Skeletal muscle cell (primary cell): Measurements from ENCODE around the gene CRELD2.

Experiments used
- DNase-seq: peaks from one replicate; pipeline ENCODE4 v3.0.0-alpha.2; 2010; ENCODE audit warnings: low read depth
- H3K4me3 ChIP-seq: 2 replicates; pipeline ENCODE4 v1.5.1; 2011; ENCODE audit warnings: low read depth, mild to moderate bottlenecking, control low read depth, low read length, moderate library complexity

The CRELD2 gene

GRCh38 chr22:49909476-49910205, 8.8 kb upstream of the CRELD2 start:
- H3K4me3 ChIP-seq: no peak overlapping the region
- DNase-seq: no peak

DNA sequence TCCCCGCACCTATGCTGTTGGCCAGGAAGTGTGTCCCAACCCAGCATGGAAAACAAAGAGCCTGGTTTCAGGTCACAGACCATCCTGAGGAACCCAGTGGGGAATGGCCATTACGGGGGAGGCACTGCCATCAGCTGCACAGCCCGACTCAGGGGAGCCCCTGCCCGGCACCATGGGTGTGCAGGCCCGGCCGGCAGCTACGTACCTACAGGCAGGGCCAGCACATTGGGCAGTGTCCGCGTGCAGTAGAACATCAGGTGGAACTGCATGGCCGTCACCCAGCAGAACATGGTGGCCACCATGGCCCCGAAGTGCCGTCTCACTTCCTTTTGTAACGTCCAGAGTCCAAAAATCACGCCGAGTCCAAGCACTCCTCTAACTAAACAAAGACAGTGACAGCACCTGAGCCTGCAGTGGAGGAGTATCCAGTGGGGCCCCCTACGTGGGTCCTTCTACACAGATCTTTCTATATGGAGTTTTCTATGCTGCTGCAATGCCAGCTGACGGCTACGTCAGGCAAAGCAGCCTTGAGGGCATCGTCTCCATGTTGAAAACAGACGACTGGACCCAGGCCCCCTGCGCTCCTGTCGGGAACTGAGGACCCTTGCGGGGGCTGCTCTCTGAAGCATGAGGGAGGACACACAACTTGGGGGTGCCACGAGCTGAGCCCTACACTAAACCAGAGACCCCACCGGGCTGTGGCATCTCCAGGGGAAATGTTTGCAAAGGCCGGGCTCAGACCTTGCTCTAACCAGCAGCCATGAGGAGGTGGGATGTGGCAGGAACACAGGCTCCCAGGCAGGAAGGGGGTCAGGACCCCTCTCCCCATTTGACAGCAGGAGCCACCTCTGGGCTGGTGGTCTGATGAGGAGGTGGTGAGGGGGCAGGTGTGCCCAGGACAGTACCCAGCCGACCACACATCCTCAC, 7.9 kb upstream of the CRELD2 start:
- no peak for DNase-seq

DNA sequence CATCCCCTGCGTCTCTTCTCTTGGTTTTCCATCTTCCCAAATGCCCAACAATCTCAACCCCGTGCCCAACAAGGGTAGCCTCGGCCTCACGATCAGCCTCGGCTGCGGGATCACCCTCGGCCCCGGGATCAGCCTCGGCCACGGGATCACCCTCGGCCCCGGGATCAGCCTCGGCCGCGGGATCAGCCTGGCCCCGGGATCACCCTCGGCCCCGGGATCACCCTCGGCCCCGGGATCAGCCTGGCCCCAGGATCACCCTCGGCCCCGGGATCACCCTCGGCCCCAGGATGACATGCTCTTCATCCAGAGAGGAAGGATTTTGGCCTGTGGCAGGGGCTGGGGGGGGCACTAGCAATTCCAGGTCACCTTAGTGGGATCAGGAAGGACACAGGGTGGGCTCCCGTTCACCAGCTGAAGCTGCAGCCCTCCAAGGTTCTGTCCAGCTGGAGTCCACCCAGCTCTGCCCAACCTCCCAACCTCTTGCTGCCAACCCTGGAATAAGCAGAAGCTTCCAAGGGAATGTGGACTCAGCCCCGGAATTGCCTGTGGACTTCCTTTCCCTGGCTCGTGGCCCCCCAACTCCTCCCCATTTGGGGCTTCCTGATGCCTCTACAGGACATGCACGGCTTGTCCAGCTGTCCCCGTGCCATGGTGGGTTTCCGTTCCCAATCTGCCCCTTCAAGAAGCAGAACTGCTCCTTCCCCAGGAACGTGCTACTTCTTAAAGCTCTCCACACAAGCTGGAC, 6.4 kb upstream of the CRELD2 start:
- DNase-seq: no peak

More for the DNA sequence above, 7.9 kb upstream of the CRELD2 start:
- H3K4me3 ChIP-seq: no peak overlapping the region

DNA sequence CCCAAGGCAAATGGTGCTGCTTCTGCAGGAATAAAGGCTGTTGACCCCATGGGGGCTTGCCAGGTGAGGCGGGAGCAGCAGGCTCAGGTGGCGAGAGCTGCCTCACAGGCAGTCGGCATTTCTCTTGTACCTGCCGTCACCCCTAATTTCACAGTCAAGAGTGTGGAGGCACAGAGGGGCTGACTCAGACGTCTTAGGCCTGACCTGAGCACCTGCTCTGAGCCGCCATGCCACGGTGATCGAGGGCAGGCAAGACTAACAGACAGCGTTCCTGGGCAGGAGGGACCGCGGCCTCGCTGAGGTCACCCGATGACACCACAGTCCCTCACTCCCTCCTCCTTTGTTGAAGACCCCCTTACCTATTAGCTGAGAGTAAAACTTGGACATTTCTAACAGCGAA, 5.4 kb upstream of the CRELD2 start:
- no peak for DNase-seq

More for the DNA sequence above, 6.4 kb upstream of the CRELD2 start:
- H3K4me3 ChIP-seq: no peak overlapping the region

GRCh38 chr22:49913446-49913845, 5.0 kb upstream of the CRELD2 start:
- DNase-seq: no peak
- no peak overlapping the region for H3K4me3 ChIP-seq

More for the DNA sequence above, 5.4 kb upstream of the CRELD2 start:
- H3K4me3 ChIP-seq: no peak overlapping the region

DNA sequence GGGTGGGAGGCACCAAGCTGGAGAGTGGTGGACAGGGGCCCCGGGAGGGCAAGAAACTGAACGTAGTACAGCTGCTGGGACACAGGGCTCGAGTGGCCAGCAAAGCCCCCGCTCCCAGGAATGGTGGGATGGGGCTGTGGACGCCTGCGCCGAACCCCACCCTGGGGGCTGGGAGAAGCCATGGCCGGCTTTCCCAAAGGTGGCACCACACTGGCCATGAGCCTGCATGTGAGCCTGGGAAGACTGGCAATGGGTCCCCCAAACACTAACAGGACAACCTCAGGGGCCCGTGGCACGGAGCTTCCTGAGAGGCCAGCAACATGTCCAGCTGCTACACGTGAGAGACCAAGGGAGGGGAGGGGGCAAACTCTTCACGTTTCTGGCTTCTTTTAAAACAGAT, 4.2 kb upstream of the CRELD2 start:
- no peak overlapping the region for H3K4me3 ChIP-seq
- no peak for DNase-seq

GRCh38 chr22:49915610-49916009, 2.8 kb upstream of the CRELD2 start:
- DNase-seq: no peak
- no peak overlapping the region for H3K4me3 ChIP-seq

GRCh38 chr22:49916831-49917230, 1.6 kb upstream of the CRELD2 start:
- no peak for DNase-seq
- no peak overlapping the region for H3K4me3 ChIP-seq

DNA sequence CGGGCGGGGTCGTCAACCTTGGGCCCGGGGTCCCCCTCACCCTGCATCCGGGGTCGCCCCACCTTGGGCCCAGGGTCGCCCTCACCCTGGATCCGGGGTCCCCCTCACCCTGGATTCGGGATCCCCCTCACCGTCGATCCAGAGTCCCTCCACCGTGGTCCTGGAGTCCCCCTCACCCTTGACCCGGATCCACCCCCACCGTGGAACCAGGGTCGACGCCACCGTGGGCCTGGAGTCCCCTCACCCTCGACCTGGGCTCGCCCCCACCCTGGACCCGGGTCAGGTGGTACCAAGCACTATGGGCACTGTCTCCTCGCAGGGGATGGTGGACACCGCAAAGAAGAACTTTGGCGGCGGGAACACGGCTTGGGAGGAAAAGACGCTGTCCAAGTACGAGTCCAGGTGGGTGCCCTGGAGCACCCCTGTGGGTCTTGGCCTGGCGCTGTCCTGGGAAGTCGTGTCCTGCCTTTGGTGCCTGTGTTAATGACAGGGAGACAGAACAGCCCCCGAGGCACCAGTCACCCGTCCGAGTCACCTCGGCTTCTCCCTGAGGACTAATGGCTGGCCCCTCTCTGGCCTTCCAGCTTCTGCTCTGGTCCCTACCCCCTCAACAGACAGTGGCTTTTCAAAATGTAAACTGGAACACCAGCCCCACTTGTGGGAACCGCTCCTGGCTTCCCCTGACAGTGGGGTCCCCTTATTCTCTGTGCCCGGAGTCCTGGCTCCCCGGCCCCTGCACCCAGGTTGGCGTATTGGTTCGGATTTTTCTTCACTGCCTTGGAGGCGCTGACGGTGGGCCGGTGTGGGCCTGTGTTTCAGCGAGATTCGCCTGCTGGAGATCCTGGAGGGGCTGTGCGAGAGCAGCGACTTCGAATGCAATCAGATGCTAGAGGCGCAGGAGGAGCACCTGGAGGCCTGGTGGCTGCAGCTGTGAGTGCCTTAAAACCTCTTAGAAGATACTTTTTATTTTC, 762 bp downstream of the CRELD2 start:
- H3K4me3 ChIP-seq: peak overlapping the region; percentile 72
- no peak for DNase-seq

- no peak for DNase-seq
- H3K4me3 ChIP-seq: no peak overlapping the region
These were observed 2.4 kb downstream of the CRELD2 start for GRCh38 chr22:49920859-49921258.

GRCh38 chr22:49921508-49922278, 3.3 kb downstream of the CRELD2 start:
- no peak for DNase-seq
- H3K4me3 ChIP-seq: no peak overlapping the region

- DNase-seq: no peak
- no peak overlapping the region for H3K4me3 ChIP-seq
These were observed 4.0 kb downstream of the CRELD2 start for GRCh38 chr22:49922484-49922883.

DNA sequence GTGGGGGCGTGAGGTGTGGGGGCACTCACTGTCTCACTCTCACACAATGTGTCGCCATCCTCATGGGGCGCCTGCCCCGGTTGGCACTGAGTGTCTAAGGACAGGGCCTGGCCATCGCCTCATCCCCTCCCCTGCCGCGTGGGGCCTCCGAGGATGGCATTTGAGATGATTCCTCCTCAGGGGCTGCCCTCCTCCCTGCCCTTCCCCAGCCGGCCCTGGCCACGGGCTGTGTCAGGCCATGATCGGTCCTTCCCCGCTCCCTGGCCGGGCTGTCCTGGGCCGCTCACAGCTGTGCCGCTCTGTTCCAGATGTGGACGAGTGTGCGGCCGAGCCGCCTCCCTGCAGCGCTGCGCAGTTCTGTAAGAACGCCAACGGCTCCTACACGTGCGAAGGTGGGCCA, 4.5 kb downstream of the CRELD2 start:
- no peak for DNase-seq
- no peak overlapping the region for H3K4me3 ChIP-seq

DNA sequence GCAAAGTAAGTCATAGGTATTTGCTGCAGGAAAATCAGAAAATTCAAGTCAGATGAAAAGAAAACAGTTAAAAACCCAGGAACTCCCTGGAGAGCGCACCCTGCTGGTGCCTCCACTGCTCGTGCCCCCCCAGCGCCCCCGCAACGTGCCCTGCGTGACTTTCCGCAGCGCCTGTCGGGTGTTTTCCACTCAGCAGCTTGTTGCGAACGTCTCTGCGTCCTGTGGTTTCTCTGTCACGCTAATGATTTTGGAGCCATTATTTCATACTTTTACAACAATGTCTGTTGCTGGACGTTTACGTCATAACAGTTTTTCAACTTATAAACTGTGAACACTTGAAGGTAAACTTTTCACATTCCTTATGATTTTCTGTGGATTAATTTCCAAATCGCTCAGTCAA, 5.0 kb downstream of the CRELD2 start:
- no peak overlapping the region for H3K4me3 ChIP-seq
- no peak for DNase-seq

- no peak overlapping the region for H3K4me3 ChIP-seq
- no peak for DNase-seq
These were observed 5.8 kb downstream of the CRELD2 start for GRCh38 chr22:49924113-49924833.

- no peak overlapping the region for H3K4me3 ChIP-seq
- no peak for DNase-seq
These were observed 7.2 kb downstream of the CRELD2 start for GRCh38 chr22:49925525-49926128.

GRCh38 chr22:49926916-49927315, 8.5 kb downstream of the CRELD2 start:
- no peak overlapping the region for H3K4me3 ChIP-seq
- DNase-seq: no peak
